GM12878 (cell line): ENCODE measurements around the gene PKN2. TPM values are rescaled to one million over a fixed set of nuclear protein-coding genes. Genes with fewer than 3 reads are reported as not detected.
"Not testable (repeated sequence)": the region's sequence is repeated elsewhere in the genome, so short reads cannot be mapped to it uniquely, and the experiment has no call there.

Experiments
- ATAC-seq: fragments of 200-7000 bp; cut with Tn5 transposase; 3 replicates; pipeline ENCODE4 v1.9.1; 2020; ENCODE audit warnings: mild to moderate bottlenecking, moderate library complexity
- BruUV-seq: library from RNA; stranded (reverse); fragments of 400-500 nt; replicated peaks from 2 replicates; lab custom pipeline; 2021; lab: Mats Ljungman, UMichigan
- CTCF ChIA-PET: fragments of 300-600 bp; sonication (Branson Sonifier 250); formaldehyde crosslinking; extraction: SDS; loops from one replicate; lab custom pipeline; 2021; ENCODE audit warnings: inconsistent platforms; lab: Yijun Ruan, JAX
- POLR2A ChIA-PET: fragments of 350-600 bp; formaldehyde crosslinking; extraction: SDS; loops from one replicate; lab custom pipeline; 2021; ENCODE audit warnings: inconsistent platforms; lab: Charles Lee
- RAD21 ChIA-PET: fragments of 300-600 bp; sonication (Branson Sonifier 250); formaldehyde crosslinking; loops from one replicate; lab custom pipeline; 2023; ENCODE audit warnings: antibody characterized with exemption; ENCODE audit not compliant: unreplicated experiment; lab: Charles Lee
- SMC1A ChIA-PET: fragments of 300-600 bp; sonication (Branson Sonifier 250); formaldehyde crosslinking; loops from one replicate; lab custom pipeline; 2023; ENCODE audit not compliant: unreplicated experiment, uncharacterized antibody; lab: Charles Lee
- DNase-seq: peaks from one replicate; pipeline ENCODE4 v3.0.0-alpha.2; 2011; ENCODE audit warnings: low read depth, low spot score
- FAIRE-seq: peaks from 3 replicates; lab custom pipeline; 2011; peaks lifted over from hg19 to GRCh38; lab: Jason Lieb, UNC
- H2AFZ ChIP-seq: 2 replicates; pipeline ENCODE4 v1.6.0; 2011; ENCODE audit warnings: low read depth, low read length, control low read depth; ENCODE audit not compliant: control insufficient read depth
- H3K27ac ChIP-seq: 2 replicates; pipeline ENCODE4 v1.5.1; 2011; ENCODE audit warnings: control low read depth; ENCODE audit not compliant: control insufficient read depth, insufficient read depth
- H3K27me3 ChIP-seq, 2 experiments: replicated peaks in 1 of 2; 2 replicates each; pipeline versions ENCODE4 v1.6.0 to v1.6.1; 2011; ENCODE audit warnings: low read length in 1 of 2; ENCODE audit not compliant: control insufficient read depth in 2 of 2, insufficient read depth in 2 of 2
- H3K36me3 ChIP-seq, 2 experiments: 2 replicates each; pipeline ENCODE4 v1.5.1; 2011; ENCODE audit warnings: low read length in 1 of 2; ENCODE audit not compliant: control insufficient read depth in 2 of 2, insufficient read depth in 2 of 2
- H3K4me1 ChIP-seq: 2 replicates; pipeline ENCODE4 v1.6.1; 2011; ENCODE audit warnings: mild to moderate bottlenecking, low read length, moderate library complexity, mixed read lengths; ENCODE audit not compliant: control insufficient read depth, insufficient read depth
- H3K4me2 ChIP-seq: 2 replicates; pipeline ENCODE4 v1.6.0; 2011; ENCODE audit warnings: control low read depth; ENCODE audit not compliant: control insufficient read depth, insufficient read depth
- H3K4me3 ChIP-seq: fragments of 200-600 bp; sonication (generic); 2 replicates; pipeline ENCODE4 v1.5.1; 2016
- H3K79me2 ChIP-seq: 2 replicates; pipeline ENCODE4 v1.6.0; 2011; ENCODE audit warnings: low read length; ENCODE audit not compliant: control insufficient read depth, insufficient read depth
- H3K9ac ChIP-seq: 2 replicates; pipeline ENCODE4 v1.8.0; 2011; ENCODE audit warnings: low read length, control low read depth, mixed read lengths; ENCODE audit not compliant: control insufficient read depth, insufficient read depth
- H3K9me3 ChIP-seq: replicated peaks from 3 replicates; pipeline ENCODE4 v1.5.1; 2011; ENCODE audit warnings: mild to moderate bottlenecking, low read length; ENCODE audit not compliant: control insufficient read depth, insufficient read depth
- H4K20me1 ChIP-seq: 2 replicates; pipeline ENCODE4 v1.6.0; 2011; ENCODE audit not compliant: control insufficient read depth, insufficient read depth
- BRCA1 ChIP-seq: IDR thresholded peaks from 2 replicates; pipeline ENCODE4 v1.6.1; 2011; ENCODE audit warnings: low read depth, low read length, improper control_type of control experiment
- EP300 ChIP-seq, 2 experiments: fragments of 150-350 bp in 1 of 2; IDR thresholded peaks; 2 replicates each; pipeline ENCODE4 v1.6.1; 2011 to 2012; ENCODE audit warnings: low read depth in 2 of 2, low read length in 2 of 2, borderline replicate concordance in 1 of 2, improper control_type of control experiment in 1 of 2, inconsistent platforms in 1 of 2; ENCODE audit not compliant: control insufficient read depth in 1 of 2
- FOXK2 ChIP-seq: fragments of 450-650 bp; IDR thresholded peaks from 2 replicates; pipeline ENCODE4 v1.6.1; 2017; ENCODE audit warnings: mild to moderate bottlenecking, moderate library complexity
- GATAD2B ChIP-seq: fragments of 450-650 bp; conservative IDR thresholded peaks from 2 replicates; pipeline ENCODE4 v1.6.1; 2017; ENCODE audit warnings: low read depth, mild to moderate bottlenecking, moderate library complexity
- HDGF ChIP-seq: fragments of 450-650 bp; IDR thresholded peaks from 2 replicates; pipeline ENCODE4 v1.6.1; 2016; ENCODE audit warnings: antibody characterized with exemption
- LARP7 ChIP-seq: fragments of 450-650 bp; IDR thresholded peaks from 2 replicates; pipeline ENCODE4 v1.6.1; 2017; ENCODE audit warnings: mild to moderate bottlenecking
- MLLT1 ChIP-seq: fragments of 450-650 bp; IDR thresholded peaks from 2 replicates; pipeline ENCODE4 v1.6.1; 2016; ENCODE audit warnings: mild to moderate bottlenecking
- PAX8 ChIP-seq: fragments of 450-650 bp; IDR thresholded peaks from 2 replicates; pipeline ENCODE4 v1.6.1; 2017; ENCODE audit warnings: mild to moderate bottlenecking, moderate library complexity
- SIN3A ChIP-seq: IDR thresholded peaks from 2 replicates; pipeline ENCODE4 v1.6.1; 2012; ENCODE audit warnings: low read depth, low read length, improper control_type of control experiment
- SRF ChIP-seq, 2 experiments: IDR thresholded peaks; 2 replicates each; pipeline ENCODE4 v1.6.1; 2011; ENCODE audit warnings: low read depth in 2 of 2, low read length in 2 of 2, mild to moderate bottlenecking in 1 of 2, moderate library complexity in 1 of 2
- WGBS: methylation state at CpG from one replicate; pipeline ENCODE4 v1.1.6; 2016; ENCODE audit warnings: low lambda C conversion rate; ENCODE audit not compliant: insufficient replicate concordance, insufficient coverage; ENCODE audit errors: missing lambda C conversion rate; 5-methylcytosine and 5-hydroxymethylcytosine counted together
- in situ Hi-C: fragments of 300-500 bp; cut with MboI; formaldehyde crosslinking; loops from 9 replicates; pipeline ENCODE4 v1.14.3; 2018; ENCODE audit warnings: mixed read lengths
- intact Hi-C: fragments of 100-400 bp; cut with micrococcal nuclease; formaldehyde crosslinking; loops from one replicate; pipeline ENCODE4 v1.14.2; 2022; ENCODE audit not compliant: unreplicated experiment
- polyA plus RNA-seq, 11 experiments: library from polyadenylated mRNA; depleted of rRNA in 4 of 11; unstranded in 6 of 11; stranded (reverse) in 5 of 11; fragments of >200 nt; fragmentation: Nextera tagmentation in 4 of 11; fragmentation: Illumina TruSeq in 1 of 11; extraction: Ambion mirVana in 4 of 11; extraction: Trizol in 1 of 11; gene quantifications; 1 replicate in 1 of 11; 2 replicates in 10 of 11; pipeline versions ENCODE4 v1.2.1 to v1.2.3, GENCODE V29; 2011 to 2016; ENCODE audit warnings: inconsistent platforms in 2 of 11, missing spikeins in 2 of 11, low read depth in 1 of 11
- total RNA-seq, 4 experiments: library from RNA; depleted of rRNA in 3 of 4; stranded (reverse); fragments of >200 nt in 3 of 4; fragmentation: Illumina TruSeq in 1 of 4; extraction: Trizol in 1 of 4; gene quantifications; 2 replicates each; pipeline versions ENCODE4 v1.2.1 to v1.2.3, GENCODE V29; 2013 to 2021

PKN2 gene
- total and polyA plus RNA-seq, 10 of the 15 experiments (the other 5 are each of a cell fraction or from before 2014, with no cell fraction given) = 2.6 to 18.3 (median 12.9) TPM

- TF ChIP-seq MLLT1 (no peak), GATAD2B (no peak), HDGF (no peak), PAX8 (no peak), BRCA1 (no peak), EP300 (IDR thresholded peaks at IDR 0.05; ENCODE audit: borderline replicate concordance in 1 of 2, control insufficient read depth in 1 of 2, low read depth in 2 of 2, low read length in 2 of 2) (no peak), FOXK2 (no peak), SRF (IDR thresholded peaks at IDR 0.05; ENCODE audit: low read depth in 2 of 2, low read length in 2 of 2) (no peak), SIN3A (no peak), LARP7 (no peak)
Observed at GRCh38 chr1:88878731-88879130, 194.7 kb downstream of the PKN2 start (continued).

- H4K20me1 ChIP-seq, POLR2A ChIA-PET: not testable (repeated sequence)
Observed at GRCh38 chr1:88880717-88881116, 196.6 kb downstream of the PKN2 start.

More at GRCh38 chr1:88880717-88881116, 196.6 kb downstream of the PKN2 start:
- H3K4me3 ChIP-seq, H2AFZ ChIP-seq, H3K27me3 ChIP-seq, BruUV-seq, H3K27ac ChIP-seq, H3K4me1 ChIP-seq, ATAC-seq, in situ Hi-C loops, intact Hi-C loops, DNase-seq, H3K79me2 ChIP-seq, FAIRE-seq, H3K9ac ChIP-seq, H3K9me3 ChIP-seq, H3K4me2 ChIP-seq: not testable (repeated sequence)
- RAD21 ChIA-PET = interaction anchor here (0.6 to 0.7 kb wide), 3 partner anchors 65 to 257 kb away, joined by 3 to 4 read pairs (median 3); no protein-coding TSS in a partner anchor
- WGBS = 68% methylated on average over 8 of the region's 8 CpGs
- SMC1A ChIA-PET = interaction anchor here (1.1 to 8.5 kb wide), 2 partner anchors 8 to 225 kb away, joined by 3 to 132 read pairs; no protein-coding TSS in a partner anchor
- CTCF ChIA-PET = interaction anchor here (9.4 kb wide), 1 partner anchor 226 kb away, joined by 293 read pairs; no protein-coding TSS in a partner anchor
- peaks cover 0 to 31% of the 10 kb centered on the region in 2 experiments; a peak in 3 of 4 replicates for H3K36me3 ChIP-seq
